Neural cell (in vitro differentiated cells): ENCODE measurements around the gene BRSK2. TPM values are rescaled to one million over a fixed set of nuclear protein-coding genes. Genes with fewer than 3 reads are reported as not detected.
"Not testable (repeated sequence)": the region's sequence is repeated elsewhere in the genome, so short reads cannot be mapped to it uniquely, and the experiment has no call there.

Source experiments
- H2AFZ ChIP-seq: fragments of 200-600, 300-800 bp; sonication (generic), shearing (Covaris generic); 2 replicates; pipeline ENCODE4 v1.6.0; 2014; ENCODE audit warnings: low read depth, mild to moderate bottlenecking, antibody characterized with exemption, low read length, moderate library complexity
- H3F3A ChIP-seq: fragments of 200-600 bp; shearing (Covaris generic); 2 replicates; pipeline ENCODE4 v1.6.1; 2016; ENCODE audit warnings: mild to moderate bottlenecking, moderate library complexity, mixed read lengths, antibody characterized with exemption, low read length; ENCODE audit not compliant: insufficient read depth, poor library complexity, severe bottlenecking
- H3K27ac ChIP-seq: fragments of 200-600, 300-800 bp; sonication (generic), shearing (Covaris generic); 2 replicates; pipeline ENCODE4 v1.5.1; 2014; ENCODE audit warnings: mild to moderate bottlenecking, low read length, moderate library complexity
- H3K27me3 ChIP-seq: fragments of 300-800, 200-600 bp; sonication (generic), shearing (Covaris generic); 2 replicates; pipeline ENCODE4 v1.6.0; 2014; ENCODE audit warnings: mild to moderate bottlenecking, low read depth, low read length, moderate library complexity; ENCODE audit not compliant: insufficient read depth
- H3K36me3 ChIP-seq: fragments of 300-800, 200-600 bp; sonication (generic), shearing (Covaris generic); 2 replicates; pipeline ENCODE4 v1.5.1; 2014; ENCODE audit warnings: mild to moderate bottlenecking, antibody characterized with exemption, low read length, moderate library complexity; ENCODE audit not compliant: insufficient read depth
- H3K4me2 ChIP-seq: fragments of 300-800, 200-600 bp; sonication (generic), shearing (Covaris generic); 2 replicates; pipeline ENCODE4 v1.6.0; 2014; ENCODE audit warnings: mild to moderate bottlenecking, low read length
- H3K4me3 ChIP-seq: fragments of 300-800, 200-600 bp; sonication (generic), shearing (Covaris generic); 2 replicates; pipeline ENCODE4 v1.5.1; 2014; ENCODE audit warnings: mild to moderate bottlenecking, low read length, moderate library complexity
- H3K79me2 ChIP-seq: fragments of 200-600 bp; shearing (Covaris generic); replicated peaks from 2 replicates; pipeline ENCODE4 v1.6.0; 2014; ENCODE audit warnings: mild to moderate bottlenecking, low read length, moderate library complexity; ENCODE audit not compliant: insufficient read depth
- H3K9ac ChIP-seq: fragments of 300-800, 200-600 bp; sonication (generic), shearing (Covaris generic); 2 replicates; pipeline ENCODE4 v1.6.1; 2016; ENCODE audit warnings: mild to moderate bottlenecking, low read length, mixed read lengths
- H3K9me2 ChIP-seq: fragments of 200-600 bp; shearing (Covaris generic); 2 replicates; pipeline ENCODE4 v1.6.1; 2016; ENCODE audit warnings: mild to moderate bottlenecking, low read length, mixed read lengths; ENCODE audit not compliant: insufficient read depth
- H3K9me3 ChIP-seq: fragments of 200-600, 300-800 bp; sonication (generic), shearing (Covaris generic); 2 replicates; pipeline ENCODE4 v1.6.1; 2016; ENCODE audit warnings: mild to moderate bottlenecking, mixed run types, low read length, moderate library complexity, mixed read lengths
- H4K20me1 ChIP-seq: fragments of 200-600 bp; shearing (Covaris generic); 2 replicates; pipeline ENCODE4 v1.6.1; 2016; ENCODE audit warnings: mild to moderate bottlenecking, mixed run types; ENCODE audit not compliant: insufficient read depth
- CTCF ChIP-seq: fragments of 450-650 bp; IDR thresholded peaks from 2 replicates; pipeline ENCODE4 v1.5.1; 2014; ENCODE audit warnings: antibody characterized with exemption, mild to moderate bottlenecking, moderate library complexity; ENCODE audit not compliant: poor library complexity, severe bottlenecking
- EP300 ChIP-seq: fragments of 450-650 bp; conservative IDR thresholded peaks from 2 replicates; pipeline ENCODE4 v1.6.1; 2014; ENCODE audit warnings: antibody characterized with exemption, mild to moderate bottlenecking, moderate library complexity; ENCODE audit not compliant: poor library complexity, severe bottlenecking
- EZH2 ChIP-seq: fragments of 200-600, 300-800 bp; shearing (Covaris generic), sonication (generic); IDR thresholded peaks from 2 replicates; pipeline ENCODE4 v1.6.1; 2014; ENCODE audit warnings: antibody characterized with exemption, low read length, borderline replicate concordance, mild to moderate bottlenecking; ENCODE audit not compliant: insufficient read depth, poor library complexity, severe bottlenecking
- MXI1 ChIP-seq: fragments of 450-650 bp; conservative IDR thresholded peaks from 2 replicates; pipeline ENCODE4 v1.6.1; 2014; ENCODE audit warnings: antibody characterized with exemption, mild to moderate bottlenecking; ENCODE audit not compliant: poor library complexity, severe bottlenecking
- POLR2AphosphoS5 ChIP-seq: IDR thresholded peaks from 2 replicates; pipeline ENCODE4 v1.6.1; 2012
- RAD21 ChIP-seq: fragments of 450-650 bp; conservative IDR thresholded peaks from 2 replicates; pipeline ENCODE4 v1.6.1; 2014; ENCODE audit warnings: antibody characterized with exemption, mild to moderate bottlenecking, moderate library complexity
- SMC3 ChIP-seq: fragments of 450-650 bp; conservative IDR thresholded peaks from 2 replicates; pipeline ENCODE4 v1.6.1; 2014; ENCODE audit warnings: antibody characterized with exemption, mild to moderate bottlenecking, moderate library complexity; ENCODE audit not compliant: poor library complexity
- TAF1 ChIP-seq: IDR thresholded peaks from 2 replicates; pipeline ENCODE4 v1.6.1; 2012; ENCODE audit warnings: low read depth
- polyA plus RNA-seq: library from polyadenylated mRNA; depleted of rRNA; stranded (reverse); fragments of >200 nt; gene quantifications from 2 replicates; pipeline ENCODE4 v1.2.3, GENCODE V29; 2014
- TF ChIP-seq, protein P1 (sequence below): IDR thresholded peaks from 2 replicates; pipeline ENCODE4 v1.6.1; 2012; ENCODE audit warnings: borderline replicate concordance

Gene BRSK2
- polyA plus RNA-seq, 1 donor from 2014 or later = 47.5 TPM

DNA sequence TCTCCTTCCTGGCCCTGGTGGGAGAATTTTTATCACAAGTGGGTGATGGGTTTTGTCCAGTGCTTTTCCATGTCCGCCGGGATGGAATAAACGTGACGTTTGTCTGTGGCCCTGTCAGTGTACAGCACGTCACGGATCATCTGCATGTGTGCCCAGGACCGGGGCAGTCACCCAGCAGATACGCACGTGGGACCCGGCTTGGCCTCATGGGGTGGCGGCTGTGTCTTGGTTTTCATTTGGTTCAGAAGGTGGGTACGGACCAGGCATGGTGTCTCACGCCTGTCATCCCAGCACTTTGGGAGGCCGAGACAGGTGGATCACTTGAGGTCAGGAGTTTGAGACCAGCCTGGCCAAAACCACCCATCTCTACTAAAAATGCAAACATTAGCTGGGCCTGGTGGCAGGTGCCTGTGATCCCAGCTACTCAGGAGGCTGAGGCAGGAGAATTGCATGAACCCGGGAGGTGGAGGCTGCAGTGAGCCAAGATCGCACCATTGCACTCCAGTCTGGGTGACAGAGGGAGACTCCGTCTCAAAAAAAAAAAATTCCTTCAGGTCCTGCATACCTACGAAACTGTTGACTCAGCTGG lies 42.2 kb upstream of the BRSK2 start:
- not testable (repeated sequence) for H3K79me2 ChIP-seq, H3K9me2 ChIP-seq, H3K27ac ChIP-seq, H2AFZ ChIP-seq, H3K4me3 ChIP-seq, H3K36me3 ChIP-seq, H3K9ac ChIP-seq, H3K9me3 ChIP-seq, H3K4me2 ChIP-seq, H3F3A ChIP-seq, H3K27me3 ChIP-seq, H4K20me1 ChIP-seq

- H3F3A ChIP-seq = no peaks in the 10 kb centered on the region
- no peak overlapping the region for H3K4me2 ChIP-seq
- no peaks in the 10 kb centered on the region for H3K79me2 ChIP-seq
- no peaks in the 10 kb centered on the region for H3K9me2 ChIP-seq
- H4K20me1 ChIP-seq = no peaks in the 10 kb centered on the region
- H3K27me3 ChIP-seq = no peaks in the 10 kb centered on the region
- no peaks in the 10 kb centered on the region for H3K36me3 ChIP-seq
- H3K27ac ChIP-seq = no peak overlapping the region
- H3K9ac ChIP-seq = no peak overlapping the region
- H2AFZ ChIP-seq = no peak overlapping the region
- H3K4me3 ChIP-seq = no peak overlapping the region
- TF ChIP-seq RAD21 (no peak), EZH2 (no peak), SMC3 (no peak)
- no peaks in the 10 kb centered on the region for H3K9me3 ChIP-seq
Observed at GRCh38 chr11:1348146-1348795, 41.5 kb upstream of the BRSK2 start.

GRCh38 chr11:1348796-1349326 lies 40.9 kb upstream of the BRSK2 start:
- no peak overlapping the region for H3K4me2 ChIP-seq
- no peaks in the 10 kb centered on the region for H3K9me2 ChIP-seq
- no peaks in the 10 kb centered on the region for H3K27me3 ChIP-seq
- no peaks in the 10 kb centered on the region for H3K9me3 ChIP-seq
- TF ChIP-seq EP300 = no peak
- TF ChIP-seq EZH2 = no peak
- no peak for TF ChIP-seq TAF1
- no peaks in the 10 kb centered on the region for H4K20me1 ChIP-seq
- no peak overlapping the region for H2AFZ ChIP-seq
- H3K4me3 ChIP-seq = no peak overlapping the region
- no peak overlapping the region for H3K27ac ChIP-seq
- no peaks in the 10 kb centered on the region for H3K36me3 ChIP-seq
- H3K79me2 ChIP-seq = no peaks in the 10 kb centered on the region
- no peak overlapping the region for H3K9ac ChIP-seq
- no peaks in the 10 kb centered on the region for H3F3A ChIP-seq

GRCh38 chr11:1349327-1350041 lies 40.2 kb upstream of the BRSK2 start:
- no peak overlapping the region for H2AFZ ChIP-seq
- H3K9ac ChIP-seq = no peak overlapping the region
- H3F3A ChIP-seq = no peaks in the 10 kb centered on the region
- no peaks in the 10 kb centered on the region for H3K36me3 ChIP-seq
- H3K27me3 ChIP-seq = no peaks in the 10 kb centered on the region
- no peaks in the 10 kb centered on the region for H3K9me3 ChIP-seq
- no peaks in the 10 kb centered on the region for H3K9me2 ChIP-seq
- H3K79me2 ChIP-seq = no peaks in the 10 kb centered on the region
- no peak for TF ChIP-seq MXI1
- no peak for TF ChIP-seq CTCF
- no peak for TF ChIP-seq EP300
- no peak for TF ChIP-seq POLR2AphosphoS5
- TF ChIP-seq SMC3 = no peak
- TF ChIP-seq RAD21 = no peak
- TF ChIP-seq TAF1 = no peak
- TF ChIP-seq, protein P1, sequence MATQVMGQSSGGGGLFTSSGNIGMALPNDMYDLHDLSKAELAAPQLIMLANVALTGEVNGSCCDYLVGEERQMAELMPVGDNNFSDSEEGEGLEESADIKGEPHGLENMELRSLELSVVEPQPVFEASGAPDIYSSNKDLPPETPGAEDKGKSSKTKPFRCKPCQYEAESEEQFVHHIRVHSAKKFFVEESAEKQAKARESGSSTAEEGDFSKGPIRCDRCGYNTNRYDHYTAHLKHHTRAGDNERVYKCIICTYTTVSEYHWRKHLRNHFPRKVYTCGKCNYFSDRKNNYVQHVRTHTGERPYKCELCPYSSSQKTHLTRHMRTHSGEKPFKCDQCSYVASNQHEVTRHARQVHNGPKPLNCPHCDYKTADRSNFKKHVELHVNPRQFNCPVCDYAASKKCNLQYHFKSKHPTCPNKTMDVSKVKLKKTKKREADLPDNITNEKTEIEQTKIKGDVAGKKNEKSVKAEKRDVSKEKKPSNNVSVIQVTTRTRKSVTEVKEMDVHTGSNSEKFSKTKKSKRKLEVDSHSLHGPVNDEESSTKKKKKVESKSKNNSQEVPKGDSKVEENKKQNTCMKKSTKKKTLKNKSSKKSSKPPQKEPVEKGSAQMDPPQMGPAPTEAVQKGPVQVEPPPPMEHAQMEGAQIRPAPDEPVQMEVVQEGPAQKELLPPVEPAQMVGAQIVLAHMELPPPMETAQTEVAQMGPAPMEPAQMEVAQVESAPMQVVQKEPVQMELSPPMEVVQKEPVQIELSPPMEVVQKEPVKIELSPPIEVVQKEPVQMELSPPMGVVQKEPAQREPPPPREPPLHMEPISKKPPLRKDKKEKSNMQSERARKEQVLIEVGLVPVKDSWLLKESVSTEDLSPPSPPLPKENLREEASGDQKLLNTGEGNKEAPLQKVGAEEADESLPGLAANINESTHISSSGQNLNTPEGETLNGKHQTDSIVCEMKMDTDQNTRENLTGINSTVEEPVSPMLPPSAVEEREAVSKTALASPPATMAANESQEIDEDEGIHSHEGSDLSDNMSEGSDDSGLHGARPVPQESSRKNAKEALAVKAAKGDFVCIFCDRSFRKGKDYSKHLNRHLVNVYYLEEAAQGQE = no peak
- no peak for TF ChIP-seq EZH2
- H4K20me1 ChIP-seq = no peaks in the 10 kb centered on the region
- no peak overlapping the region for H3K27ac ChIP-seq
- no peak overlapping the region for H3K4me2 ChIP-seq
- H3K4me3 ChIP-seq = no peak overlapping the region
